ENCODE results near the gene DPAGT1. TPM values are rescaled to one million over a fixed set of nuclear protein-coding genes. Genes with fewer than 3 reads are reported as not detected.
A peak's percentile ranks its signal among the peaks of the same experiment; 100 is the strongest.

DPAGT1 gene
- 10 to 100 TPM; 50.3 to 56.2 TPM for total RNA-seq
- polyA plus RNA-seq (ENCODE audit: insufficient read length in 6 of 6): 10 to 100 TPM; 42.7 to 54.7 (median 47.8) TPM
- long read RNA-seq, donor 1, transcript DPAGT1-213 (4 exons, 710 nt): minor isoform, 10 of 21 reads
- long read RNA-seq, donor 1, transcript DPAGT1-201 (9 exons, 2,205 nt): major isoform, 11 of 21 reads
- long read RNA-seq, donor 1, partial matches to known transcripts: 0 of 21 reads
- long read RNA-seq, donor 1, other reads (novel, unspliced or antisense): 0 of 21 reads
- long read RNA-seq, donor 2, transcript DPAGT1-201 (9 exons, 2,205 nt): major isoform, 6 of 12 reads
- long read RNA-seq, donor 2, partial matches to known transcripts: 0 of 12 reads
- long read RNA-seq, donor 2, other reads (novel, unspliced or antisense): 0 of 12 reads
- long read RNA-seq, donor 3, partial matches to known transcripts: 13 of 16 reads
- long read RNA-seq, donor 3, other reads (novel, unspliced or antisense): 0 of 16 reads
- long read RNA-seq, donor 4, transcript DPAGT1-201 (9 exons, 2,205 nt): major isoform, 16 of 23 reads
- long read RNA-seq, donor 4, partial matches to known transcripts: 1 of 23 reads
- long read RNA-seq, donor 4, other reads (novel, unspliced or antisense): 5 of 23 reads
- long read RNA-seq, donor 5, transcript DPAGT1-201 (9 exons, 2,205 nt): major isoform, 6 of 13 reads
- long read RNA-seq, donor 5, partial matches to known transcripts: 0 of 13 reads
- long read RNA-seq, donor 5, other reads (novel, unspliced or antisense): 0 of 13 reads
- long read RNA-seq, donor 6, partial matches to known transcripts: 7 of 14 reads
- long read RNA-seq, donor 6, other reads (novel, unspliced or antisense): 0 of 14 reads
- long read RNA-seq, donor 7, transcript DPAGT1-201 (9 exons, 2,205 nt): major isoform, 5 of 7 reads
- long read RNA-seq, donor 7, partial matches to known transcripts: 0 of 7 reads
- long read RNA-seq, donor 7, other reads (novel, unspliced or antisense): 0 of 7 reads
- long read RNA-seq, donor 8, transcript DPAGT1-201 (9 exons, 2,205 nt): major isoform, 6 of 19 reads
- long read RNA-seq, donor 8, partial matches to known transcripts: 8 of 19 reads
- long read RNA-seq, donor 8, other reads (novel, unspliced or antisense): 0 of 19 reads
- long read RNA-seq, donor 9: 0 reads
- long read RNA-seq, donor 10, transcript DPAGT1-201 (9 exons, 2,205 nt): major isoform, 58 of 71 reads
- long read RNA-seq, donor 10, partial matches to known transcripts: 3 of 71 reads
- long read RNA-seq, donor 10, other reads (novel, unspliced or antisense): 6 of 71 reads
- long read RNA-seq, donor 11, transcript DPAGT1-201 (9 exons, 2,205 nt): major isoform, 8 of 30 reads
- long read RNA-seq, donor 11, partial matches to known transcripts: 20 of 30 reads
- long read RNA-seq, donor 11, other reads (novel, unspliced or antisense): 0 of 30 reads
- long read RNA-seq, donor 12, transcript DPAGT1-201 (9 exons, 2,205 nt): major isoform, 7 of 13 reads
- long read RNA-seq, donor 12, partial matches to known transcripts: 5 of 13 reads
- long read RNA-seq, donor 12, other reads (novel, unspliced or antisense): 0 of 13 reads

GRCh38 chr11:119101759-119102423, at the start of gene DPAGT1:
DPAGT1 (minus strand) TSS chr11:119101853; CDS start chr11:119101655, 198 bp downstream.
- no peaks in the 10 kb centered on the region for H3K9me3 ChIP-seq
- intact Hi-C loops (cut with DNase I): no loop called here
- TF ChIP-seq, protein P1, sequence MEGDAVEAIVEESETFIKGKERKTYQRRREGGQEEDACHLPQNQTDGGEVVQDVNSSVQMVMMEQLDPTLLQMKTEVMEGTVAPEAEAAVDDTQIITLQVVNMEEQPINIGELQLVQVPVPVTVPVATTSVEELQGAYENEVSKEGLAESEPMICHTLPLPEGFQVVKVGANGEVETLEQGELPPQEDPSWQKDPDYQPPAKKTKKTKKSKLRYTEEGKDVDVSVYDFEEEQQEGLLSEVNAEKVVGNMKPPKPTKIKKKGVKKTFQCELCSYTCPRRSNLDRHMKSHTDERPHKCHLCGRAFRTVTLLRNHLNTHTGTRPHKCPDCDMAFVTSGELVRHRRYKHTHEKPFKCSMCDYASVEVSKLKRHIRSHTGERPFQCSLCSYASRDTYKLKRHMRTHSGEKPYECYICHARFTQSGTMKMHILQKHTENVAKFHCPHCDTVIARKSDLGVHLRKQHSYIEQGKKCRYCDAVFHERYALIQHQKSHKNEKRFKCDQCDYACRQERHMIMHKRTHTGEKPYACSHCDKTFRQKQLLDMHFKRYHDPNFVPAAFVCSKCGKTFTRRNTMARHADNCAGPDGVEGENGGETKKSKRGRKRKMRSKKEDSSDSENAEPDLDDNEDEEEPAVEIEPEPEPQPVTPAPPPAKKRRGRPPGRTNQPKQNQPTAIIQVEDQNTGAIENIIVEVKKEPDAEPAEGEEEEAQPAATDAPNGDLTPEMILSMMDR (IDR thresholded peaks at IDR 0.05): no peak
- H3K36me3 ChIP-seq: peaks cover 0 to 17% of the 10 kb centered on the region in 2 donors
- ATAC-seq (peak; percentile 93), DNase-seq (peak; percentile 92 to 95 (median 94))
- H3K4me3 ChIP-seq: peak within 1 kb of the TSS; percentile 73 to 87
- no peaks in the 10 kb centered on the region for H3K27me3 ChIP-seq
- H3K4me1 ChIP-seq: peaks cover 22 to 43% of the 10 kb centered on the region in 2 donors
- peak within 1 kb of the TSS; percentile 92 to 95 for H3K27ac ChIP-seq

DNA sequence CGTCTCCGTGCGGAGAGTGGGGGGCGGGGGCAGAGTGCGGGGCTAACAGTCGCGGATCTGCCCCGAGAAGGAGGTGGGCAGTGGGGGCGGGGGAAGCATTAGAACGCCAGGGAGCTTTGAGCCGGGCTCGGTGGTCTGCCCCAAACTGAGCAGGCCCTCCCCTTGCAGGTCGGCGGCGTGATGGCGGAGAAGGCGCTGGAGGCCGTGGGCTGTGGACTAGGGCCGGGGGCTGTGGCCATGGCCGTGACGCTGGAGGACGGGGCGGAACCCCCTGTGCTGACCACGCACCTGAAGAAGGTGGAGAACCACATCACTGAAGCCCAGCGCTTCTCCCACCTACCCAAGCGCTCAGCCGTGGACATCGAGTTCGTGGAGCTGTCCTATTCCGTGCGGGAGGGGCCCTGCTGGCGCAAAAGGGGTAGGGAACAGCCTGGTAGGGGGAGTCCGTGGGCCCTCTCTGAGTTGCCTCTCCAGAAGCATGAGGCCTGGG, 48.2 kb upstream of the DPAGT1 start:
- Histone ChIP-seq H3K9me3 (no peaks in the 10 kb centered on the region), H3K27ac (no peak overlapping the region), H3K4me3 (no peak overlapping the region), H3K27me3 (peaks cover 11 to 76% of the 10 kb centered on the region in 2 donors), H3K4me1 (peaks cover 10 to 18% of the 10 kb centered on the region in 2 donors), H3K36me3 (no peaks in the 10 kb centered on the region)
- intact Hi-C loops (cut with DNase I): no loop called here
- TF ChIP-seq, protein P1 (IDR thresholded peaks at IDR 0.05): no peak
- no peak for ATAC-seq
- no peak for DNase-seq

GRCh38 chr11:119149018-119149785, 47.5 kb upstream of the DPAGT1 start, which contains the start of gene ABCG4:
ABCG4 (plus strand) TSS chr11:119149052; CDS start chr11:119149966, 914 bp downstream.
- ATAC-seq: peak; percentile 62

More at GRCh38 chr11:119149018-119149785, 47.5 kb upstream of the DPAGT1 start, which contains the start of gene ABCG4:
- Histone ChIP-seq H3K4me3 (peak within 1 kb of the TSS; percentile 46 to 53), H3K27me3 (peaks cover 11 to 76% of the 10 kb centered on the region in 2 donors), H3K4me1 (peaks cover 10 to 22% of the 10 kb centered on the region in 2 donors), H3K36me3 (no peaks in the 10 kb centered on the region), H3K9me3 (no peaks in the 10 kb centered on the region), H3K27ac (no peak within 1 kb of the TSS)
- TF ChIP-seq, protein P1 (IDR thresholded peaks at IDR 0.05): no peak
- DNase-seq: peak in 2 of 4 donors; percentile 43 to 85
- intact Hi-C loops (cut with DNase I): no loop called here
